NCI-H82 treated with DMSO at 0.1 percent for 48 hours (cell line): ENCODE measurements around the gene LHX4.

ENCODE experiments used
- DNase-seq: peaks from one replicate; lab custom pipeline; 2025; ENCODE audit not compliant: unreplicated experiment; lab: John Stamatoyannopoulos, UW

Gene LHX4

DNA sequence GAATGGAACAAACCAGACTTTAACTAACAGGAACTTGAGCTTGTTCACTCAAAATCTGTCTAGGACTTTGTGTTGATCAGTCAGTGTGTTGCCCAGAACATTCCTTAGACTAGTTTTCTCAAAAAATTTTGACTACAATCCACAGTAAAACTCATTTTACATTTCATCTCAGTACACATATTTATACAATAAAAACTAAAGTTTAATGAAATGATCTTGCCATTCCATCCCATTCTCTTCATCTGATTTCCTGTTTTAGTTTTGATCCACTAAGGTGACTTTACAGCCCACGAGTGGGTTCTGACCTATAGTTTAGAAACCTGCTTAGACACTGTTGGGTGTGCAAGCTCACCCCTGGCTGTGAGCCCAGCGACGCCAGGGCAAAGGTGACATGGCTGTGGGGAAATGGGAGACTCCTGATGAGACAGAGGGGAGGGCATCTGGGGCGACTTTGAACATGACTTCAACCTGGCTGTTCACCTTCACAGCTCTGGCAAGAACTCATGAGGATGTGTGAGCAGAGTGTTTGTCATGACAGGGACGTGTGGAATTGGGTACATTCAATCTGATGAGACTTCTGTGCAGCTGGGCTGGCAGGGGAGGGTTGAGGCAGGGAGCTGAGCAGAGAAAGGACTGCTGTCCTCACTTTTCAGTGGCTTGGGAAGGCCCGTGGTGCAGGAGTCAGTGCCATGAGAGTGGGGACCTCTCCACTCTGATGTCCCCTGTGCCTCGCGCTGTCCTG is 40.6 kb downstream of the LHX4 start:
- DNase-seq: no peak

DNA sequence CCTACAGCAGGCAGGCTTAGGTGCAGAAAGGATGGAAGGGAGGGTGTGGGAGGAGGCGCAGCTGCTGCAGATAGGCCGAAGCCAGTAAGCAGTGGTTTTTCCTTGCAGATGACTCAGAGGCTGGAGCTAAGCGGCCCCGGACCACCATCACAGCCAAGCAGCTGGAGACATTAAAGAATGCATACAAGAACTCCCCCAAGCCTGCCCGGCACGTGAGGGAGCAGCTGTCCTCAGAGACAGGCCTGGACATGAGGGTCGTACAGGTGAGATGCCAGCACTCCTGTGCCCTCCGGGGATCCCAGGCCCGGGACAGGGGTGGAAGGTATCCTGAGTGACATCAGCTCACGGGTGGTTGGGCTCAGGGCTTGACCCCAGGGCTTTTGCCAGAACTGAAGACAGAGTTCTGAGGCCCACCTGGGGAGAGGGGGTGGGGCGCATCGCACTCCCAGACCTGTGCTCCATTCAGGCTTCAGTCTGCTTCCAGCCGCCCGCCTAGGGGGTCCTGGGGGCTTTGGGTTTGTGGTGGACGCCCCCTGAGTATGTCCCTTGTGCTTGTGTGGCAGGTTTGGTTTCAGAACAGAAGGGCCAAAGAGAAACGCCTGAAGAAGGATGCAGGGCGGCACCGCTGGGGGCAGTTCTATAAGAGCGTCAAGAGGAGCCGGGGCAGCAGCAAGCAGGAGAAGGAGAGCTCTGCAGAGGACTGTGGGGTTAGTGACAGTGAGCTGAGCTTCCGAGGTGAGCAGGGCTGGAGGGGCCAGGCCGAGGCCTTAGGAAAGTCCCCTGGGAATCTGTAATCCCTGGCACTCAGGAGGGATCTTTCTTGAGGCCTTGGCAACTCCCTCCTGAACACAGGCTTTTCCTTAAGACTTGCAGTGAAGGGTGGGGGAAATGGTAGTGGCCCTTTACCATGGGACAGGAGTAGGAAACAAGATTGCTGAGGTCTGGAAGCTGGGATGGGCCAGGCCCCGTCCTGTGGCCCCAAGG is 41.5 kb downstream of the LHX4 start:
- DNase-seq: peak; percentile 80

DNA sequence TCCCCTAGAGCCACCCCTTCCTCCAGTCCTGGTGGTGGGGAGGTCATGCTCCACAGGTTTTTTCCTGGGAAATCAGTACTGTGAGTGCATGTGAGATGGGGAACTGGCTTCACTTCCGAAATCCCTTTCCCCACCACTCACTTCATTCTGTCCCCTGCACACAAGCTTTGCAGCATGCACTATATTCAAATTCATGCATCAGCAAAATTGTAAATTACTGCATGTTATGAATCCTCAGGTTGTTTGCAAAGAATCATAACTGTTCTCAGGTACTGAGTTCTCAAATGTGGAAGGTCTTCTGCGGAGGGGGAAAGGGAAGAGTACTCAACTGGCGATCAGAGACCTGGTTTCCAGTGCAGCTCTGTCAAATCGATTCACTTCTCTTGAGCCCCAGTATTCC is 42.3 kb downstream of the LHX4 start:
- DNase-seq: no peak

DNA sequence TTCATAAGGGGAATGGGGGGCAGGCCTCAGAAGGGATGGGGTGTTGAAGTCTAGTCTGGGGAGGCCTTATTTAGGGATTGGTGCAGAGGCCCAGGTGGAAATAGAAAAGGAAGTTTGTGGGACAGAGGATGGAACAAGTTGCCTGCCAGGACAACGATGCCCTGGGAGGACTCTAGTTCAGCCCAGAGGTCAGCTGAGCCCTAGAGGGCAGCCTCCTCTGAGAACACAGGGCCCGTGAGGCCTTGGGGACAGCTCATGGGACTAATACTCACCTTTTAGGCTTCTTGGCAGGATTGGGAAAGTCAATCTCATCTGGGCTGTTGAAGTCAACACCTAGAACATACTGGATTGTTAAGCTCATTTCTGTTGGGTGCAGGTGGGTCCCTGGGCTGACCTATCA is 43.0 kb downstream of the LHX4 start:
- DNase-seq: no peak

DNA sequence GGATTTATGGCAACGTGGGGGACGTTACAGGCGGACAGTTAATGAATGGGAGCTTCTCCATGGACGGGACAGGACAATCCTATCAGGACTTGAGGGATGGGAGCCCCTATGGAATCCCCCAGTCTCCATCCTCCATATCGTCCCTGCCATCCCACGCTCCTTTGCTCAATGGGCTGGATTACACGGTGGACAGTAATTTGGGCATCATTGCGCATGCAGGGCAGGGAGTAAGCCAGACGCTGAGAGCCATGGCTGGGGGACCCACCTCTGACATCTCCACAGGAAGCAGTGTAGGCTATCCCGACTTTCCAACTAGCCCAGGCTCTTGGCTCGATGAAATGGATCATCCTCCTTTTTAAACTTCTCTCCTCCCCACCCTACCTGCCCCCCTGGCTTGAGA is 44.2 kb downstream of the LHX4 start:
- no peak for DNase-seq

DNA sequence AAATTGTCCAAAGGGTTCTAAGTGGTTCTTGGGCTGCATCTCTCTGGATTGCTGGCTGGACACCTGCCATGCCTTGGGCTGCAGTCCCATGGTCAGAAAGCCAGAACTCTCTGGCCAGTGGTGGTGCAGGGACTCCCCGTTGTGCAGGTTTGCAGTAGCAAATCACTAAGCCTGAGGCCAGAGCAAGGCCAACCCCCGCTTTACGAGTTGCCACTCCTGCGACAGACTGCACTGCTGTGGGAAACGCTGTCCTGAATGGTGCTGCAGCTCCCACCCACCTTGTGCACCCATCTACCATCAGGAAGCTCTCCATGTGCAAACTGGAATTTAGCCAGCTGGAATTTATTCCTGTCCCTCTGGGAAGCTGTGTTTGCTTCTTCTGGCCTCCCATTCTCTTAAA is 45.7 kb downstream of the LHX4 start:
- DNase-seq: no peak

DNA sequence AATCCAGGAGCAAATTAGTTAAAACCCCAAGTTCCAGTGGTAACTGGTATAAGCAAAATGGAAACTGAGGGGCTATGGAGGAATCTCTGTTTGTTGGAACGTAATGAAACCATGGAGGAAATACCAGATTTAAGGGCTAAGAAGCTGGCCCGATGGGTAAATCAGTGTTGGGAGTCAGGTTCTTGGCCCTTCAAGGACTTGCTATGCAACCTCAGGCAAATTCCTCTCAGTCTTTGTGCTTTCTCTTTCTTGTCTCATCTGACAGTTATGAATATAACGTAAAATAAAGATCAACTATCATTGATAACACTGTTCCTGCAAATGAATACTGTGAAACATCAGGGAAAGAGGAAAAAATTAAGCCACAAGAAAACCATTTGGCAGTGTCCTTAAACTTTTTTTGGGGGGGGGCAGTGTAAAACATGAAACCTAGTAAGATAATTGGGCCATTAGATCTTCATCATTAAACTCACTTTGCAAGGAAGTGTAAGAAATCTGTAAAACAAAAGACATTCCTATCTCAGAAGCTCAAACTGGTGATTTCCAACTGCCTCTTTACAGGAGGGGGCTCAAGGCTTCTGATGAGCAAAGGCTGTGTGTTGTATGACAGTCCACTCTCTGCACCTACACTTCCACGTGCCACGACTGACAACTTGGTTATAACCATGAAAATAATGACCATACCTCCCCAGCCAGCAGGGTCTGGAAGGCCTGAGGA is 47.6 kb downstream of the LHX4 start:
- no peak for DNase-seq

DNA sequence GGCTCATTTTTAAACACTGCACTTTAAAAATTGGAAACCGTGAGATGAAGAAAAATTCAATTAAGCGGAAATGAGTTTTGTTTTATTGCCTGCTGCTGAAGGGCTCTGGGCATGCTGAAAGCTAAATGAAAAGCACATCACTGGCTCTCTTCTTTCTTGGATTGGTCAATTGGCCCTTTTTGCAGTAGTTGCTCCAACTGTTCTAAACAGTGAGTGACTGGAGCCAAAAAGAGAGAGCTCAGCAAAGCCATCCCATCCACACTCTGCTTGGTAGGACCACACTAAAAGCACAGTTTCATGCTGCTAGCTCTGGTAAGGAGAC is 48.1 kb downstream of the LHX4 start:
- DNase-seq: no peak

DNA sequence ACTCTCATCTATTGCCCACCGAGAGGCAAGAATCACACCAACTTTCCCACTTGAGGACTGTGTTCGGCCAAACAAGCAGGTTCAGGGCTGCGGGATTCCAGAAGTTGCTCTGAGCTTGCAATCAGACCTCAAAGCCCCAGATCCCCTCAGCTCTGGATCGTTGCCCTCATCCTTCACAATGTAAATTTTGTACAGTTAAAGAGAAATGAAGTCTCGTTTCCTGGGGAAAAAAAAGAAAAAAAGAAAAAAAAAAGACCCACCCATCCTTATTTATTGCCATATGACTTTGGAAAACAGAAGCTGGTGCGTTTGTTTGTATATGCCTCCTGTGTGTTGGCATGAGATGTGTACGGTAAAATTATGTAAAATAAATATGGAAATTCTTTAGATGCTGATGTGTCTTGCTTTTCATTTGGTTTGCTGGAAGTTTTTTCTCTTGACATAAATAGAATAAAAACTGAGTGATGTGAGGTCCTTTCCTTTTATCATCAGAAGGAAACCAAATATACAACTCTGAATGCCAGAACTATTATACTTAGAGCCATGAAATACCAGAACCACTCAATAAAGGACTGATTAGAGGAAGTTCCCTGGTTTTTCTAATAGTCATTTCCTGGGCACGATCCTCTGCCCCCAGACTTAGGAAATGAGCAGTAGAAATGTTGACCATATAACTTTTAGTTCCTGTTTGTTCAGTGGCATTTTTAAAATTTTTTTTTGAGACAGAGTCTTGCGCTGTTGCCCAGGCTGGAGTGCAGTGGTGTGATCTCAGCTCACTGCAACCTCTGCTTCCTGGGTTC is 48.7 kb downstream of the LHX4 start:
- no peak for DNase-seq

DNA sequence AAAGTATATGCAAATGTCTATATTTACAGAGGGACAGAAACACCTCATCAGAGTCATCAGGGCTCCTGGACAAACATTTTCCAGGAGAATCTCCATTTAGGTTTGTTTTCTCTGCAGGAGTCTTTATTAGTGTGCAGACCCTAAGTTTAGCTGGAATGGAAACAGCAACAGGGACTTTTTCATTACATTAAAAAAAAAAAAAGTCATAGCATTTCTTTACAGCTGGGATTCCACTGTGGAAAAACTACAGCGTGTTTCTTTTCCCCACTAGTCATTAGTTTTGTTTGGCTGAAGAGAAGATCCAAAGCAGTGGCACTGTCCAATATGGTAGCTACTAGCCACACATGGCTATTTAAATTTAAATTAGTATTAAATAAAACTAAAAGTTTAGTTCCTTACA is 49.6 kb downstream of the LHX4 start:
- DNase-seq: no peak

DNA sequence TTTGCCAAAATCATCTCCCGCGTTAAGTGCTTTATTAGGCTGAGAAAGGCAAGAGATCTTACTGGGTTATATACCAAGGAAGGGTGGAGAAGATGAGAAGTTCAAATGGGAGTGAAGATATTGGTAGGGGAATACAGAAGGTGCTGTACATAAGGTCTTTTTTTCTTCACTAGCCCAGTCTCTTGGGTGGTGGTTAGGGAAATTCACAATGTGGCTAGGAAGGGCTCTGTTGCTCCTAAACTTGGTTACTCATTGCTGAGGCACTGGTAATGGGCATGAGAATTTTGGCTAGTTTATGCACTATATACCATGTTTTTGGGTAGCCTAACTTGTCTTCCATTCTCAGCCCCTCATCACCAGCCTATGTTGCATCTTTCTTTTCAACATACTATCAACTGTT is 50.6 kb downstream of the LHX4 start:
- DNase-seq: no peak

DNA sequence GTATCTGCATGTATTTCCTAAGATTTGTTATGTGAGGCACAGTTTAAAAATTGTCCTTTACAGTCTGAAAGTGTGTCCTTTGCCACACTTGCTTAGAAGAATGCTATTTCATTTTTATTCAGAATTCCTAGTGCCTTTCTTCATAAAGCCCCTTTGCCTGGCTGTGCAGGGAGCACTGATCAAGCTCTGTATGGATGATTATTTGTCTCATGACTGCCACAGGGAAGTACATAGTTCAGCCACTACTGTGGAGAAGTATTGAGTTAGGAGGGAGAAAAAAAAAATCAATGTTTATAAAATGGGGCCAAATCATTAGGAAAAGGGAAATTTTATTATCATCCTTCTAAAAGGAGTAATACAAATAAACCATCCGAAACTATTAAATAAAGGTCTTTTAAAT is 51.4 kb downstream of the LHX4 start:
- DNase-seq: no peak

DNA sequence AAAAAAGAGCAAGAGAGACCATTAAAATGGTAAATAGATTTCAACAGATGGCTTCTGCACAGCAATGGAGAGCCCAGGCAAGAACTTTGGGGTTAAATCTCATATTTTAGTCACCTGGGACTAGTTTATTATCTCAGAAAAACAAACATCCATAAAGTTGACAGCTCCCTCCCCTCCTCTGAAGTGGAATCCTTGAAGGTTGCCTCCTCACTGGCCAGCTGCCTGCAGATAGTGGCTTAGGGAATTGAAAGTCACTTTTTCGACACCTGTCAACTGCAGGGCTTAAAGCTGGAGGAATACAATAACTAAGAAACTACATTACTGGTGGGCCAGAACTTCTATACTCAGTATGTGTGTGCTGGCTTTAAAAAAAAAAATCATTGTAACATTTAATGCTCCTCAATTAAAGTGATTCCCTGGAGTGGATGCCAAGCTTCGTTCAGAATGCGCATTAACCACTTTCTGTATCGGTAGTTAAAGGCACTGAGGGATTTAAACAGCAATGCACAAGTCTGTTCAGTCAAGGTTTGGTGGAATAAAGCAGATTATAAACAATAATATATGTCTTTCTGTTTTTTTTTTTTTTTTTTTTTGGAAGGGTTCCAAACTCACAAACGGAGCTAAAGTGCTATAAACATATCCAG is 52.5 kb downstream of the LHX4 start:
- no peak for DNase-seq

DNA sequence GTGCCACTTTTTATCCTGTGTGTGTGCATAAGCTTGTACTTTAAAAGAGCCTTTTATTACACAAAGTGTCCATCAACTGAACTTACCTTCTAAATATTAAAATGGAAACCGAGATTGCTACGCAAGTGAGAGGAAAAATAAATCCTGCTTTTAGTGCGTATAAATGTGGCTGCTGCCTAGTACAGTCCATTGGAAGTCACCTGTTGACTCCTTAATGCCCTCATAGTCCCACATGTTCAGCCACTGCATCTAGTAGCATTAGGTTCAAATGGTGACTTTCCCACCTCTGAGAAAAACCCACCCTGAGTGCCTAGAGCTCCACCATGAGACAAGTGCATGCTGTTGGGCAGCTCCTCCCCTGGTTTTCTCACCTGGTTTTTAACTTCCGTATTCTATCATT is 53.0 kb downstream of the LHX4 start:
- DNase-seq: no peak

DNA sequence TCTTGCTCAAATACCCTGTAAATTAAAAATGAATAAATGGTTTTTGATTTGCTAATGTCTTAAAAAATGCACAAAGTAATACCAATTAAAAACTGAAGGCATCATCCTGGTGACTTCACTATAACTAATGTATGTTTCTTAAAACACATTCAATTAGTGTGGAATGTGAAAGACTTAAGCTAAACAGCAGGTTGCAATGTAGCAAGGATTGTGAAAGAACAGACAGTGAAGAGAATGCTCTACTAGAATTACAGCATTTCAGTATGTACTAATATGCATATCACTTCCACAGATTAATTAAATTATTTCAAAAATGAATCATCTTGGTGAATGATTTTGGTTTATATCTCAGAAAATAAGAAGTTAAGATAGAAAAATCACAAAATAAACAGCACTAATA is 56.4 kb downstream of the LHX4 start:
- no peak for DNase-seq

DNA sequence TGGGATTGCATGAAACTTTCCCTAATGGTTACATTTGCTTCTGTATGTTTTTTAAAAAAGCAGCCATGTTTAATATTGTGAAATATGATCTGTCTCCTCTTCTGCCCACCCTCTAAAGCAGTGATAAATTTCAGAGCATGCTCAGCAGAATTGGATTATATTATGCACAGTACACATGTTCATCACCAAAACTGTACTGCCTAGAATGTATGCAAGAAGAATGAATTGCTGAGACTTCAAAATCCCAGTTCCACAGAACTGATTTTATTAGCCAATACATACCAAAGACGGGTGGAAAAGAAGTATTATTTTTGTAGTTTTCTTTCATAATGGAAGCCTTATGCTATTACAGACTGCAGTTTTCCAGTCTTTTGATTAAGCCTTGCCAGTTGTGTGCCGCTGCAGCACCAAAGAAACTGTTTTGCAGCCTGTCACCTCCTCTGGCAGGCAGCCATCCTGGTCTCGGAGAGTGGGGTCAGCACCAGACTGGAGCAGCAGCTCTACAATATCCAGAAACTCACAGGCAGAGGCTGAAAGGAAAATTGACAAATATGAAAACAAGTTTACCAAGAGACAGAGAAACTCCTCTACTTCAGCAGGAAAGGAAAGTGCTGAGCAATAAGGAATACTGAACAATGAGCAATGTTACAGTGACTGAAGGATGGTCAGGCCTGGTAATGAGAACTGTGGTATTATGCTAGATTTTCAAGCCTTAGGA is 58.1 kb downstream of the LHX4 start:
- DNase-seq: peak; percentile 46

DNA sequence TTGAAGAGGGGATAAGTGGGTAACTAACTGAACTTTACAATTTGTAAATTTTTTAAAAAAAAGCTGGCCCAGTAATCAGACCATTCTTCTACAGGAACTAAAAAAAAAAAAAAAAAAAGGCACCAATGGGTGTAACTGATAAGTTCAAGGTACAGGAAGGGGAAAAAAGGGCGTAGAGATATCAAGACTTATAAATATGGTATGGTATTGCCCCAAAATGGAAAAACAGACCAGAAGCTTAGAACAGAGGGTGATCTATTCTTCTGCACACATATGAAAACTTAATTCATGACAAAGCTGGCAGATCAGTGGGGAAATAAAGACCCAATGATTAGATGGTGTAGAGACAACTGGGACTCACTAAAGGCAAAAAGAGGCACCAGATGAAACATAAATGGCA is 58.9 kb downstream of the LHX4 start:
- DNase-seq: no peak

DNA sequence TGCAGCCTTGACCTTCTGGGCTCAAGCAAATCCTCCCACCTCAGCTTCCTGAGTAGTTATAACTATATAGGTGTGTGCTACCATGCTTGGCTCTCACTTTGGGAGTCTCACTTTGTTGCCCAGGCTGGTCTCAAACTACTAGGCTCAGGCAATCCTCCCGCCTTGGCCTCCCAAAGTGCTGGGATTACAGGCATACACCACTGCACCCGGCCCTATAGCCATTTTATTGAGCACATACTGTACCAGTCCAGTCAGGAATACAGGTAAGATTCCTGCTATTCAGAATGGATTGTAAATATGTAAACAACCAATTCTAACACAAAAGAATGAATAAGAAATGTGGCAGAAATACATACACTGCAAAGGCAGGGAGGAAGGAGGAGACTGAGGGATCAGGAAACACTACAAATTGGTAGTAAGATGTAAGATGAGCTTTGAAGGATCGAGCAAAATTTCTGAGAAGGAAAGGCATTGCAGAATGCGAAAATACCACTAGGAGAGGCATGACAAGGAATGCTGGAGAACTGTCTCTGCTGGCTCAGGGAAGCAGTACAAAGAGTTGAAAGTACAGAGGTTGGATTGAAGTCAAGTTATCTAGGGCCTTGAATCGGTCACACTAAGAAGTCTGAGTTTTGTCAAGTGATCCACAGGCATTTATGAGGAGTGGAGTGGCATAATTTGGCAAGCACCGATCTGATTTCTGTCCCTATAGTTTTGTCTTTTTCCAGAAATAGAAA is 60.4 kb downstream of the LHX4 start:
- no peak for DNase-seq

DNA sequence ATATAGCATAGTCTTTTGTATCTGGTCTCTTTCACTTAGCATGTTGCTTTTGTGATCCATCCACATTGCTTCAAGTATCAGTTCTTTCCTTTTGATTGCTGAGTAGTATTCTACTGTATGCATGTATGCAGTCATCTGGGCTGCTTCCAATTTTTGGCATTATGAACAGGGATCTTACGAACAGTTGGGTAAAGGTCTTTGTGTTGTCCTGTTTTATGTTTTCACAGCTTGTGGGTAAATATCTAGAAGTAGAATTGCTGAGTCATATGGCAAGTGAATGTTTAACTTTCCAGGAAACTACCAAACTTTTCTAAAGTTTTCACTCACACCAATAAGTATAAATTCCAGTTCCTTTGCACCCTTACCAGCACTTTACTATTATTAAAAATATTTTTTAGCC is 60.9 kb downstream of the LHX4 start:
- DNase-seq: no peak
